Ishikawa (cell line): ENCODE measurements around the gene FAM117B.

ENCODE experiments used
- CEBPB ChIP-seq: IDR thresholded peaks from 2 replicates; pipeline ENCODE4 v1.6.1; 2012
- CREB1 ChIP-seq: IDR thresholded peaks from 2 replicates; pipeline ENCODE4 v1.6.1; 2012; ENCODE audit warnings: low read depth
- TF ChIP-seq, protein P1 (sequence below): IDR thresholded peaks from 2 replicates; pipeline ENCODE4 v1.6.1; 2012; ENCODE audit warnings: low read depth, mild to moderate bottlenecking

DNA sequence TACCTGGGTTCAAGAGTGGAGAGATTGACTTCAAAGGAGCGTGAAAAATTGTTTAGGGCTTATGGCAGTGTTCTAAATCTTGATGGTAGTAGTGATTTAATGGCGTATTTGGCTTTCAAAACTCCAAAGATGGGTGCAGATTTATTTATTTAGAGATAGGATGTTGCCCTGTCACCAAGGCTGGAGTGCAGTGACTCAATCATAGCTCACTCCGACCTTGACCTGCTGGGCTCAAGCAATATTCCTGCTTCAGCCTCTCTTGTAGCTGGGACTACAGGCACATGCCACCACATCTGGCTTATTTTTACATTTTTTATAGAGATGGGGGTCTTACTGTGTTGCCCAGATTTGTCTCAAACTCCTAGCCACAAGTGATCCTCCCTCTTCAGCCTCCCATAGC lies 52.5 kb downstream of the FAM117B start:
- TF ChIP-seq CEBPB (no peak), CREB1 (no peak)
- TF ChIP-seq, protein P1, sequence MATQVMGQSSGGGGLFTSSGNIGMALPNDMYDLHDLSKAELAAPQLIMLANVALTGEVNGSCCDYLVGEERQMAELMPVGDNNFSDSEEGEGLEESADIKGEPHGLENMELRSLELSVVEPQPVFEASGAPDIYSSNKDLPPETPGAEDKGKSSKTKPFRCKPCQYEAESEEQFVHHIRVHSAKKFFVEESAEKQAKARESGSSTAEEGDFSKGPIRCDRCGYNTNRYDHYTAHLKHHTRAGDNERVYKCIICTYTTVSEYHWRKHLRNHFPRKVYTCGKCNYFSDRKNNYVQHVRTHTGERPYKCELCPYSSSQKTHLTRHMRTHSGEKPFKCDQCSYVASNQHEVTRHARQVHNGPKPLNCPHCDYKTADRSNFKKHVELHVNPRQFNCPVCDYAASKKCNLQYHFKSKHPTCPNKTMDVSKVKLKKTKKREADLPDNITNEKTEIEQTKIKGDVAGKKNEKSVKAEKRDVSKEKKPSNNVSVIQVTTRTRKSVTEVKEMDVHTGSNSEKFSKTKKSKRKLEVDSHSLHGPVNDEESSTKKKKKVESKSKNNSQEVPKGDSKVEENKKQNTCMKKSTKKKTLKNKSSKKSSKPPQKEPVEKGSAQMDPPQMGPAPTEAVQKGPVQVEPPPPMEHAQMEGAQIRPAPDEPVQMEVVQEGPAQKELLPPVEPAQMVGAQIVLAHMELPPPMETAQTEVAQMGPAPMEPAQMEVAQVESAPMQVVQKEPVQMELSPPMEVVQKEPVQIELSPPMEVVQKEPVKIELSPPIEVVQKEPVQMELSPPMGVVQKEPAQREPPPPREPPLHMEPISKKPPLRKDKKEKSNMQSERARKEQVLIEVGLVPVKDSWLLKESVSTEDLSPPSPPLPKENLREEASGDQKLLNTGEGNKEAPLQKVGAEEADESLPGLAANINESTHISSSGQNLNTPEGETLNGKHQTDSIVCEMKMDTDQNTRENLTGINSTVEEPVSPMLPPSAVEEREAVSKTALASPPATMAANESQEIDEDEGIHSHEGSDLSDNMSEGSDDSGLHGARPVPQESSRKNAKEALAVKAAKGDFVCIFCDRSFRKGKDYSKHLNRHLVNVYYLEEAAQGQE, result no peak
